ENCODE measurements around the gene NGFR.

The NGFR gene

GRCh38 chr17:49530118-49530517, 35.0 kb downstream of the NGFR start:
- no peak for TF ChIP-seq CTCF (IDR thresholded peaks at IDR 0.05; ENCODE audit: low read depth, low read length, poor library complexity, severe bottlenecking)
- no peak for TF ChIP-seq EZH2phosphoT487 (IDR thresholded peaks at IDR 0.05; ENCODE audit: borderline replicate concordance, low read length)
- H3K27ac ChIP-seq (ENCODE audit: low read depth, low read length): no peak overlapping the region
- no peaks in the 10 kb centered on the region for H3F3A ChIP-seq (ENCODE audit: control insufficient read depth, insufficient read depth)
- H4K20me1 ChIP-seq (ENCODE audit: control insufficient read depth, insufficient read depth, low read depth, low read length): no peaks in the 10 kb centered on the region
- H3K27me3 ChIP-seq (ENCODE audit: control insufficient read depth, low read length): peaks cover 4% of the 10 kb centered on the region; the same call in 1 of the 2 replicates
- H3K9me2 ChIP-seq (replicated peaks; ENCODE audit: control insufficient read depth, low read length): no peaks in the 10 kb centered on the region
- H3K9me3 ChIP-seq (ENCODE audit: control insufficient read depth, insufficient read depth, low read length): no peaks in the 10 kb centered on the region
- no peaks in the 10 kb centered on the region for H3K79me2 ChIP-seq (ENCODE audit: control insufficient read depth, low read length)
- H3K4me3 ChIP-seq (ENCODE audit: low read length): no peak overlapping the region
- H3K4me2 ChIP-seq (ENCODE audit: low read length): no peak overlapping the region
- H3K36me3 ChIP-seq (ENCODE audit: control insufficient read depth, low read length): no peaks in the 10 kb centered on the region
- H3K4me1 ChIP-seq (ENCODE audit: control insufficient read depth, low read length): no peaks in the 10 kb centered on the region

GRCh38 chr17:49543860-49544259, 48.8 kb downstream of the NGFR start:
- H3K4me1 ChIP-seq (ENCODE audit: control insufficient read depth, low read length): no peaks in the 10 kb centered on the region; the same call in 1 of the 2 replicates
- TF ChIP-seq EZH2phosphoT487 (IDR thresholded peaks at IDR 0.05; ENCODE audit: borderline replicate concordance, low read length) (no peak), CTCF (IDR thresholded peaks at IDR 0.05; ENCODE audit: low read depth, low read length, poor library complexity, severe bottlenecking) (no peak)
- H3K79me2 ChIP-seq (ENCODE audit: control insufficient read depth, low read length): no peaks in the 10 kb centered on the region
- no peaks in the 10 kb centered on the region for H3K36me3 ChIP-seq (ENCODE audit: control insufficient read depth, low read length)
- no peak overlapping the region for H3K4me2 ChIP-seq (ENCODE audit: low read length)
- H3K9me2 ChIP-seq (replicated peaks; ENCODE audit: control insufficient read depth, low read length): no peaks in the 10 kb centered on the region
- no peaks in the 10 kb centered on the region for H3K9me3 ChIP-seq (ENCODE audit: control insufficient read depth, insufficient read depth, low read length)
- H3K27me3 ChIP-seq (ENCODE audit: control insufficient read depth, low read length): no peaks in the 10 kb centered on the region
- H3F3A ChIP-seq (ENCODE audit: control insufficient read depth, insufficient read depth): no peaks in the 10 kb centered on the region
- no peak overlapping the region for H3K4me3 ChIP-seq (ENCODE audit: low read length)
- no peaks in the 10 kb centered on the region for H4K20me1 ChIP-seq (ENCODE audit: control insufficient read depth, insufficient read depth, low read depth, low read length)
- no peak overlapping the region for H3K27ac ChIP-seq (ENCODE audit: low read depth, low read length)

GRCh38 chr17:49545007-49545660, 50.0 kb downstream of the NGFR start:
- Histone ChIP-seq H3K4me2 (ENCODE audit: low read length) (no peak overlapping the region), H3K9me2 (replicated peaks; ENCODE audit: control insufficient read depth, low read length) (no peaks in the 10 kb centered on the region), H3K9me3 (ENCODE audit: control insufficient read depth, insufficient read depth, low read length) (no peaks in the 10 kb centered on the region), H3K27me3 (ENCODE audit: control insufficient read depth, low read length) (no peaks in the 10 kb centered on the region), H3K4me3 (ENCODE audit: low read length) (no peak overlapping the region), H3K36me3 (ENCODE audit: control insufficient read depth, low read length) (no peaks in the 10 kb centered on the region), H3K79me2 (ENCODE audit: control insufficient read depth, low read length) (no peaks in the 10 kb centered on the region), H3K4me1 (ENCODE audit: control insufficient read depth, low read length) (no peaks in the 10 kb centered on the region), H4K20me1 (ENCODE audit: control insufficient read depth, insufficient read depth, low read depth, low read length) (no peaks in the 10 kb centered on the region), H3K27ac (ENCODE audit: low read depth, low read length) (no peak overlapping the region), H3F3A (ENCODE audit: control insufficient read depth, insufficient read depth) (no peaks in the 10 kb centered on the region)
- no peak for TF ChIP-seq EZH2phosphoT487 (IDR thresholded peaks at IDR 0.05; ENCODE audit: borderline replicate concordance, low read length)
- TF ChIP-seq CTCF (IDR thresholded peaks at IDR 0.05; ENCODE audit: low read depth, low read length, poor library complexity, severe bottlenecking): no peak
